SJCRH30 (cell line): Measurements from ENCODE around the gene TUBB2B. TPM values are rescaled to one million over a fixed set of nuclear protein-coding genes. Genes with fewer than 3 reads are reported as not detected.

Experiments used
- DNase-seq, 2 experiments: peaks; one replicate each; pipeline ENCODE4 v3.0.0-alpha.2; 2015 to 2020
- H3K27ac ChIP-seq: fragments of 250-450 bp; sonication (Bioruptor Pico); 2 replicates; pipeline ENCODE4 v1.5.1; 2020; ENCODE audit warnings: mild to moderate bottlenecking, moderate library complexity
- H3K27me3 ChIP-seq: fragments of 250-450 bp; sonication (Bioruptor Pico); 2 replicates; pipeline ENCODE4 v1.5.1; 2020; ENCODE audit warnings: mild to moderate bottlenecking, moderate library complexity
- H3K36me3 ChIP-seq: fragments of 250-450 bp; sonication (Bioruptor Pico); 2 replicates; pipeline ENCODE4 v1.5.1; 2020; ENCODE audit warnings: mild to moderate bottlenecking, moderate library complexity
- H3K4me1 ChIP-seq: fragments of 250-450 bp; sonication (Bioruptor Pico); 2 replicates; pipeline ENCODE4 v1.5.1; 2020; ENCODE audit warnings: mild to moderate bottlenecking, moderate library complexity
- H3K4me3 ChIP-seq: fragments of 250-450 bp; sonication (Bioruptor Pico); 2 replicates; pipeline ENCODE4 v1.5.1; 2020; ENCODE audit warnings: mild to moderate bottlenecking, moderate library complexity
- H3K9me3 ChIP-seq: fragments of 250-450 bp; sonication (Bioruptor Pico); replicated peaks from 2 replicates; pipeline ENCODE4 v1.5.1; 2020; ENCODE audit warnings: mild to moderate bottlenecking, moderate library complexity
- total RNA-seq: library from RNA; depleted of rRNA; stranded (reverse); fragments of >200 nt; shearing (Covaris generic); gene quantifications from 2 replicates; pipeline ENCODE4 v1.2.3, GENCODE V29; 2014

The TUBB2B gene
- total RNA-seq, 1 experiment from 2014 or later = 57.9 TPM

GRCh38 chr6:3263096-3263495 lies 35.6 kb upstream of the TUBB2B start:
- no peaks in the 10 kb centered on the region for H3K9me3 ChIP-seq
- H3K4me3 ChIP-seq = no peak overlapping the region
- no peaks in the 10 kb centered on the region; the same call in 1 of the 2 replicates for H3K27me3 ChIP-seq
- peaks cover 5% of the 10 kb centered on the region for H3K36me3 ChIP-seq
- DNase-seq = peak; percentile 30 to 42
- no peak overlapping the region for H3K27ac ChIP-seq
- H3K4me1 ChIP-seq = peaks cover 29% of the 10 kb centered on the region

- Histone ChIP-seq H3K9me3 (no peaks in the 10 kb centered on the region), H3K36me3 (peaks cover 5% of the 10 kb centered on the region), H3K27me3 (no peaks in the 10 kb centered on the region; the same call in 1 of the 2 replicates), H3K27ac (no peak overlapping the region), H3K4me3 (no peak overlapping the region), H3K4me1 (peaks cover 27% of the 10 kb centered on the region)
- DNase-seq = no peak
Measured at GRCh38 chr6:3261921-3262320, 34.5 kb upstream of the TUBB2B start.

- Histone ChIP-seq H3K9me3 (no peaks in the 10 kb centered on the region), H3K4me3 (no peak overlapping the region), H3K27ac (no peak overlapping the region), H3K27me3 (no peaks in the 10 kb centered on the region; the same call in 1 of the 2 replicates), H3K4me1 (peaks cover 26% of the 10 kb centered on the region), H3K36me3 (peaks cover 5% of the 10 kb centered on the region)
- DNase-seq = no peak
Measured at GRCh38 chr6:3261518-3261820, 34.0 kb upstream of the TUBB2B start.

- Histone ChIP-seq H3K4me3 (no peak overlapping the region), H3K27me3 (no peaks in the 10 kb centered on the region; the same call in 1 of the 2 replicates), H3K9me3 (no peaks in the 10 kb centered on the region), H3K4me1 (peaks cover 21% of the 10 kb centered on the region), H3K27ac (no peak overlapping the region), H3K36me3 (peaks cover 5% of the 10 kb centered on the region)
- DNase-seq = no peak
Measured at GRCh38 chr6:3260772-3261517, 33.5 kb upstream of the TUBB2B start.

- Histone ChIP-seq H3K36me3 (peaks cover 5% of the 10 kb centered on the region), H3K27ac (no peak overlapping the region), H3K27me3 (no peaks in the 10 kb centered on the region; the same call in 1 of the 2 replicates), H3K4me1 (peaks cover 16% of the 10 kb centered on the region), H3K4me3 (no peak overlapping the region), H3K9me3 (no peaks in the 10 kb centered on the region)
- DNase-seq = no peak
Measured at GRCh38 chr6:3260296-3260695, 32.8 kb upstream of the TUBB2B start.

GRCh38 chr6:3259491-3259958 lies 32.1 kb upstream of the TUBB2B start:
- H3K9me3 ChIP-seq = no peaks in the 10 kb centered on the region
- DNase-seq = peak; percentile 21 to 42
- H3K4me3 ChIP-seq = peak overlapping the region; percentile 87
- peaks cover 5% of the 10 kb centered on the region for H3K36me3 ChIP-seq
- no peaks in the 10 kb centered on the region; the same call in 1 of the 2 replicates for H3K27me3 ChIP-seq
- peak overlapping the region; percentile 25; the same call in 1 of the 2 replicates for H3K27ac ChIP-seq
- peaks cover 9% of the 10 kb centered on the region for H3K4me1 ChIP-seq

GRCh38 chr6:3258720-3259490 lies 31.5 kb upstream of the TUBB2B start, which contains the start of gene PSMG4:
Gene PSMG4 (plus strand): TSS chr6:3258947. CDS start chr6:3259023, 76 bp downstream.
- peak within 1 kb of the TSS; percentile 25; the same call in 1 of the 2 replicates for H3K27ac ChIP-seq
- peak; percentile 84 to 86 for DNase-seq
- no peaks in the 10 kb centered on the region for H3K9me3 ChIP-seq
- H3K36me3 ChIP-seq = peaks cover 5% of the 10 kb centered on the region
- peaks cover 9% of the 10 kb centered on the region for H3K4me1 ChIP-seq
- H3K4me3 ChIP-seq = peak within 1 kb of the TSS; percentile 87
- H3K27me3 ChIP-seq = no peaks in the 10 kb centered on the region; the same call in 1 of the 2 replicates

- DNase-seq = no peak
- Histone ChIP-seq H3K4me1 (peaks cover 7% of the 10 kb centered on the region), H3K27ac (no peak overlapping the region)
Measured at GRCh38 chr6:3258201-3258600, 30.7 kb upstream of the TUBB2B start.

GRCh38 chr6:3253597-3253961 lies 26.1 kb upstream of the TUBB2B start:
- H3K27ac ChIP-seq = no peak overlapping the region
- H3K27me3 ChIP-seq = no peaks in the 10 kb centered on the region; the same call in 1 of the 2 replicates
- H3K4me1 ChIP-seq = peaks cover 3% of the 10 kb centered on the region
- H3K9me3 ChIP-seq = no peaks in the 10 kb centered on the region
- no peaks in the 10 kb centered on the region for H3K36me3 ChIP-seq
- no peak for DNase-seq
- H3K4me3 ChIP-seq = no peak overlapping the region

More at GRCh38 chr6:3258201-3258600, 30.7 kb upstream of the TUBB2B start:
- Histone ChIP-seq H3K27me3 (no peaks in the 10 kb centered on the region; the same call in 1 of the 2 replicates), H3K36me3 (no peaks in the 10 kb centered on the region), H3K9me3 (no peaks in the 10 kb centered on the region), H3K4me3 (peak overlapping the region; percentile 87)

GRCh38 chr6:3252861-3253596 lies 25.6 kb upstream of the TUBB2B start:
- DNase-seq = no peak
- H3K36me3 ChIP-seq = no peaks in the 10 kb centered on the region

GRCh38 chr6:3252369-3252768 lies 24.9 kb upstream of the TUBB2B start:
- no peak for DNase-seq
- Histone ChIP-seq H3K4me1 (no peaks in the 10 kb centered on the region; the same call in 1 of the 2 replicates), H3K9me3 (no peaks in the 10 kb centered on the region), H3K27me3 (no peaks in the 10 kb centered on the region), H3K36me3 (no peaks in the 10 kb centered on the region), H3K4me3 (no peak overlapping the region), H3K27ac (no peak overlapping the region)

More at GRCh38 chr6:3252861-3253596, 25.6 kb upstream of the TUBB2B start:
- Histone ChIP-seq H3K4me3 (no peak overlapping the region), H3K4me1 (no peaks in the 10 kb centered on the region; the same call in 1 of the 2 replicates), H3K27ac (no peak overlapping the region), H3K9me3 (no peaks in the 10 kb centered on the region), H3K27me3 (no peaks in the 10 kb centered on the region; the same call in 1 of the 2 replicates)

- no peaks in the 10 kb centered on the region for H3K9me3 ChIP-seq
- H3K4me3 ChIP-seq = 0 out of 2 replicates have a peak overlapping the region, but pooled peaks have one; percentile 12
- H3K27ac ChIP-seq = no peak overlapping the region
- peak; percentile 64 to 80 for DNase-seq
- no peaks in the 10 kb centered on the region for H3K27me3 ChIP-seq
- no peaks in the 10 kb centered on the region for H3K36me3 ChIP-seq
- no peaks in the 10 kb centered on the region; the same call in 1 of the 2 replicates for H3K4me1 ChIP-seq
Measured at GRCh38 chr6:3251462-3252314, 24.2 kb upstream of the TUBB2B start.

GRCh38 chr6:3250231-3250675 lies 22.8 kb upstream of the TUBB2B start:
- no peaks in the 10 kb centered on the region for H3K27me3 ChIP-seq
- no peaks in the 10 kb centered on the region for H3K36me3 ChIP-seq
- peak; percentile 35 to 51 for DNase-seq
- no peaks in the 10 kb centered on the region; the same call in 1 of the 2 replicates for H3K4me1 ChIP-seq
- no peaks in the 10 kb centered on the region for H3K9me3 ChIP-seq
- H3K27ac ChIP-seq = no peak overlapping the region
- no peak overlapping the region for H3K4me3 ChIP-seq
